CD4-positive, alpha-beta T cell treated with Interleukin-6 for 4 hours (primary cell): ENCODE data around the gene SLC44A5.
"Not testable (repeated sequence)": the region's sequence is repeated elsewhere in the genome, so short reads cannot be mapped to it uniquely, and the experiment has no call there.

ENCODE experiments used
- DNase-seq: peaks from one replicate; pipeline ENCODE4 v3.0.0-alpha.2; 2020; ENCODE audit warnings: mixed read lengths

SLC44A5 gene

DNA sequence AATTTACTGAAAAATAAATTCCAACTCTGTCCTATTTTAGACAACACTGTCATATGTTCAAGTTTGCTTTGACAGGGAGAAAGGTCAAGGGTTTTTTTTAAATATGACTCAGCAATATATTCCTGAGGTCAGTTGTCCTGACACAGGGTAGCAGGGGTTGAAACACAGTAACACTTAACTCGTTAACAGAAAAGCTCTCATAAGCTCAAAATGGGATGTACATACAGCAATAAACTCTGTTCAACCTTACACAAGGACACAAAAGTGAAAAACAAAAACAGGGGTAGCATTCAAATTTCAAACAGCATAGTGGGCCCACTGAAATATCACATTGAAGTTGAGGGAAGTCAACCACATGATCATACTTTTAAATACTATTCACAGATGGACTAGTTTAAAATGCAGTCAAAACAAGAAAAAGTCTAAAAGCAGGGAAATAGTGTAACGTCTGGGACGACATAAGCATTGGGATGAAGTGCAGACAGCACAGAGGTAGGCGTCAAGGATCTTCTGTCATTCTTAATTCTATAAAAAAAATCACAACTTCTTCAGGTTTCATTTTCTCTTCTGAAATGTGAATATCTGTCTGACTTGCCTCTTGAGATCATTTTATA is 89.9 kb downstream of the SLC44A5 start:
- no peak for DNase-seq

DNA sequence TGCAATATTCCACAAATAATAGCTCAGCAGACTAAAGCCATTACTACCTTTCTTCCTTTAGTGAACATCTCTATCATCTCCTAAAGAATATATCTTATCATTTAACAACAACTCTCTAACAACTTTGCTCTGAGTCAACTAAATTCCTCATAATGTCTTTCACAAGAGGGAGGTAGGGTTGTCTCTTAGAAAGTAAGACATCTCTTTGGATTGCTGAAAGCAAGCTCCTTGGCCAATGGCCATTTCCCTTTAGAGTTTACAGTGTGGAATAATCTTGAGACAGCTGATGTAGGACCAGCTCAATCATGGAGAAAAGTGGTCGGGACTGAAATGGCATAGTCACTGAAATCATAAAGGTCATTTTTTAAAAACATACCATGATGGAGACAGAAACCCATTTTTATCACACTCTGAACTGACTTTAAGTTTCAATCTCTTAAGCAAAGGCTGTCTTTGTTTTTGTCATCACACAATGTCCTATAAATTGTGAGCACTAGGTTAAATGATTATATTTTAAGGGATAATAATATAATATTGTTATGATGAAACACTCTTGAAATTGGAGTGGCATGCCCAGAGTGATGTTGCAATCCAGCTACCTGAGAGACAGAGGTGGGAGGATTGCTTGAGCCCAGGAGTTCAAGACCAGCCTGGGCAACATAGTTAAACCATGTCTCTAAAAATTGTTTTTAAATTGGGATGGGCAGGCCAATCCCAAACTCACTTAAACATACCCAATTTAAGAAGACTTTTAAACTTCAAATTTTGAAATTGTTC is 91.1 kb downstream of the SLC44A5 start:
- no peak for DNase-seq

DNA sequence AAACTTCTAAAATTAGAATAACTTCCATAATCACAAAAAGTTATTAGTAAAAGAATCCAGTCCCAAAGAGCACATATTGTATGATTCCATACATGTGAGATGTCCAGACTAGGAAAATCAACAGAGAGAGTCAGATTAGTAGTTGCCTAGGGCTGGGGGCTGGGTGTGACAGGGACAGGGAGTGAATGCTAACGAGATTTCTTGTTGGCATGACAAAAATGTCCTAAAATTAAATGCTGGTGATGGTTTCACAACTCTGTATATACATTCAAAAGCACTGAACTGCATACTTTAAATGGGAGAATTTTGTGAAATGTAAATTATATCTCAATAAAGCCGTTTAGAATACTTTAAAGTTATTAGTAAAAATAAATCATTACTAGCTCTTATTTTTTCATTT is 92.2 kb downstream of the SLC44A5 start:
- no peak for DNase-seq

DNA sequence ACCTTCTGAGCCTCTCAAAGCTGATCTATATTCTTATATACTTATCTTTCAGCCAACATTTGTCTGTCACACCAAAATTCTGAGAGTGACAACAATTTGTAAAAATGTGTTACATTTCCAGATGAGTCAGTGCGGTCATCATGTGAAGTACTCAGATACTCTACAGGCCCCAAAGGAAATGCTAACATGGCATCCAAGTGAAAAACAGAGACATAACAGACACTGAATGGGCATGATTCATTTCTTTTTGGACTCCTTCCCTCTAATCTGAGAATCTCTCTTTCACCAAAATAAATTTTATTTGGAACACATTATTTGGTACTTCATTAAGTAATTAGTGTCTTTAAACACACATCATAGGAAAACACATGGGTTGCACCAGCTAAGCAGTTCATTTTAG is 96.6 kb downstream of the SLC44A5 start:
- no peak for DNase-seq

DNA sequence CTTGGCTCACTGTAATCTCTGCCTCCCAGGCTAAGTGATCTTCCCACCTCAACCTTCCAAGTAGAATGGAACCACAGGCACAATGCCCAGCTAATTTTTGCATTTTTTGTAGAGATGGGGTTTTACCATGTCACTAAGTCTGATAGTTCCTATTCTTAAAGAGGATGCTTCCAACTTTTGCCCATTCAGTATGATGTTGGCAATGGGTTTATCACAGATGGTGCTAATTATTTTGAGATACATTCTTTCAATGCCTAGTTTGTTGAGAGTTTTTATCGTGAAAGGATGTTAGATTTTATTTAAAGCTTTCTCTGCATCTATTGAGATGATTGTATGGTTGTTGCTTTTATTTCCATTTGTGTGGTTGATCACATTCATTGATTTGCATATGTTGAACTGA is 103.9 kb downstream of the SLC44A5 start:
- no peak for DNase-seq

DNA sequence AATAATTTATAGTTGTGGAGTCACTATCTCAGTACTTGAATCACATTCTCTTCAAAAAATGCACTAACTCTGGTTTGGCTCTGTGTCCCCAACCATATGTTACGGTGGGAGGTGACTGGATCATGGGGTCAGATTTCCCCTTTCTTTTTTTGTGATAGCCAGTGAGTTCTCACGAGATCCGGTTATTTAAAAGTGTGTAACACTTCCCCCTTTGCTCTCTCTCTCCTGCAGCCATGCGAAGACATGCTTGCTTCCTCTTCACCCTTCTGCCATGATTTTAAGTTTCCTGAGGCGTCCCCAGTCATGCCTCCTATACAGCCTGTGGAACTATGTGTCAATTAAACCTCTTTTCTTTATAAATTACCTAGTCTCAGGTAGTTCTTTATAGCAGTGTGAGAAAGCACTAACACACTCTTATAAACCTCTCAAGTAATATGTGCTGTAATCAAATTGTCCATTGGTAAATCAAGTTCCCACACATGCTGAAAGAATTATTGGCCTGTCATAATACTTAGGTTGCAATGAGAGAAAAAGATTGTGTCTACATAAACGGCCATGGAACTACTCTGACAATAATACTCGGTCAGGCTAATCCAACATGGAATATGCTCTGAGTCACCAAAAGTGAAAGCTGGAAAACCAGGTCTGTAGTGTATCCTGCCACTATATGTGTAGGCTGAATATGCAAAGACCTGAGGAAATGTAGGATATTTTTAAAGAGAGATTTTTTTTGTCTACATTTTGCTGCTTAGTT is 107.5 kb downstream of the SLC44A5 start:
- no peak for DNase-seq

DNA sequence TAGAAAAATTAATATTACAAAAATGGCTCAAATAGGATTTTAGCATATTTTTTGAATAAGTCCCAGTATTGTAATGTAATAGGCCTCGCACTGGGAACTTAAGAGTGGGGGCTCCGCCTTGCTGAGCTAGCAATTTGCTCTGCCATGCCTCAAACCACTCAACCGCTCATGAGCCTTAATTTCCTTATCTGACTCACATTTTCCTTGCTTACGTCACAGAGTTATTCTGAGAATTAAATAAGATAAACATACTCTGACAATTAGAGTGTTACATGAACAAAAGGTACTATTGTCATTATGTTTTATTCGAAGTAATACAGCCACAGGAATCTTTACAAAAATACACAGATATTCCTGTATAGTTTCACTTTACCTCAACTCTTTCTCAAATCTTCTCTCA is 108.1 kb downstream of the SLC44A5 start:
- no peak for DNase-seq

DNA sequence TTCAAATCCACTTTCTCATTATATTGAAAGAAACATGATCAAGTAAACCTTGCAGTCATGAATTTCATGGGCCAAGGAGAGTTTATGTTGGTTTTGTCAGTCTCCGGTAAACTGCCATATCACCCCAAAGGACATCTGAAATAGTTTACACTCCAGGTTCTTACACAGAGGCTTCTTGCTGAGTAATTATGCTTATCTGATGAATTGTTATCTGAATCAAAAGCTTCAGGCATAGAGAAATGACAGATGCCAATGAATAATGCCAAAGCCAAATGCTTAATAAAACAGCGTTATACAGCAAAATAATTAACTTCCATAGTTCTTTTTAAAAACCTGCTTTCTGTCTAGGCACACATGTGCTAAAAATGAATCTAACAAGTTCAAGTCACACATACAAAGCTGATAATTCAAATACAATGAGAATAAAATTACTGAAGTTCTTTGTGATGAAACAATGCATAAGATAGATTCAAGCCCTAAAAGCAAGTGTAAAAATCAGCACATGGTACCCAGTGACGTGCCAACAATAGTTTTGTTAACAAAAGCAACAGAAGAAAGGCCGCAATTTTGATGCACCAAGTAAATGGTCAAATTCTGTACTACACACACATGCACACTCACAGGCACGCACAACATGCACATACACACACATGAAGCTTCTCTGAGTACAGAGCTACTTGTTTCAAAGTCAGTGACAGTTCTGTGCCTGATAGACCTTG is 109.2 kb downstream of the SLC44A5 start:
- DNase-seq, result no peak

DNA sequence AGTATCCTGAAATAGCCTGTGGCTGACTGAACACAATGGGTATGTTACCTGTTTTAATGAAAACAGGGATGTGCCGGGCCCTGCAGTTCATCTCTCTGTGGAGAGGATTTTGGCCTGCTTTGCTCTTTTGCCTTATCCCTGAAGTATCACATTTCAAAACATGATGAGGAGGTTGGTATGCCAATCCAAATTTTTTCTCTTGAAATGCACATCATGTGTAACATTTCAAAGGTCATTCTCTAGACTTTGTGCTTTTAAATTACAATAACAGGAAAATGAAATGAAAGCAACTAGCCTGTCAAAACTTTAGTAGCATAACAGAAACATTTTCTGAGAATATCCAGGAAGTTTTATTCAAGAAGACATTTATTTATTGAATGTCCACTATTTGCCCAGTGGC is 118.9 kb downstream of the SLC44A5 start:
- no peak for DNase-seq

DNA sequence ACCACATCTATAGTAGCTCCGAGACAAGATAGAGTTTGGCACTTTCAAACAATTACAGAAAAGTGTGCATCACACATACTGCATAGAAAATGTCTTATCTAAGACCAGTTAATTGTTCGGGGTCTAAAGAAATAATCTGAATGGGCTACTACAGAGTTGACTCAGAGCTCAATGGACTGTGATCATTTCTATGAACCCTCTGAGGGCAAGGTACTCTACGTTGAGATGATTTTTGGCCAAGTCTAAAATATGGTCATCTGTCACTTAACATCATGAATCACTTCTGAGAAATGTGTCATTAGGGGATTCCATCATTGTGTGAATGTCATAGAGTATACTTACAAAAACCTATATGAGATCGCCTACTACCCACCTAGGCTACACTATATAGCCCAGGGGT is 123.5 kb downstream of the SLC44A5 start:
- no peak for DNase-seq

DNA sequence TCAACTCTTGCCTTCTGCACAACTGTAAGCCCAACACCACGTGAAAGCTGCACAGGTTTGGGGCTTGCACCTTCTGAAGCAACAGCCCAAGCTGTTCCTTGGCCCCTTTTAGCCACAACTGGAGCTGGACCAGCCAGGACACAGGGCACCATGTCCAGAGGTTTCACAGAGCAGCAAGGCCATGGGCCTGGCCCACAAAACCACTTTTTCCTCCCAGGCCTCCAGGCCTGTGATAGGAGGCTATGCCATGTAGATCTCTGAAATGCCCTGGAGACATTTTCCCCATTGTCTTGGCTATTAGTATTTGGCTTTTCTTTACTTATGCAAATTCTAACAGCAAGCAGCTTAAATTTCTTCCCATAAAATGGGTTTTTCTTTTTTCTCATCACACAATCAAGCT is 126.1 kb downstream of the SLC44A5 start:
- DNase-seq, result no peak

DNA sequence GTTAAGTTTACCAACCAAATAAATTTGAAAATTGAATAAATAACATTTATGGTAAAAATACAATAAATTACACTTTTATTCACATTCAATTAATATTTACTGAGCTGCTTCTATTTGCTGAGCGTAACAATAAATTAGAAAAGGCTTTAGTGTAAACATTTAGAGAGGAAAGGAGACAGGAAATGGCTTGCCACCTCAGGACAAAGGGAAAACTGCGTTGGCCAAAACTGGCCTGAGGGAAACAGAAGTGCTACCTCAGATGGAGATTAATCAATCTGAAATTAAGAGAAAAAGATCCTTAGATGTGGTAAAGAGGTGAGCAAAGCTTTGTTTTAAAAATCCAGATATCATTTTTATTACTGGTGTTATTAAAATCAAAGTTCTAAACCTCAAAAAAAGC is 128.0 kb downstream of the SLC44A5 start:
- no peak for DNase-seq

DNA sequence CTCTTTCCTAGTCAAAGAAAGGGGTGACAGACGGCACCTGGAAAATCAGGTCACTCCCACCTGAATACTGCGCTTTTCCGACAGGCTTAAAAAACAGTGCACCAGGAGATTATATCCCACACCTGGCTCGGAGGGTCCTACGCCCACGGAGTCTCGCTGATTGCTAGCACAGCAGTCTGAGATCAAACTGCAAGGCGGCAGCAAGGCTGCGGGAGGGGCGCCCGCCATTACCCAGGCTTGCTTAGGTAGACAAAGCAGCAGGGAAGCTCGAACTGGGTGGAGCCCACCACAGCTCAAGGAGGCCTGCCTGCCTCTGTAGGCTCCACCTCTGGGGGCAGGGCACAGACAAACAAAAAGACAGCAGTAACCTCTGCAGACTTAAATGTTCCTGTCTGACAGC is 134.4 kb downstream of the SLC44A5 start:
- not testable (repeated sequence) for DNase-seq

DNA sequence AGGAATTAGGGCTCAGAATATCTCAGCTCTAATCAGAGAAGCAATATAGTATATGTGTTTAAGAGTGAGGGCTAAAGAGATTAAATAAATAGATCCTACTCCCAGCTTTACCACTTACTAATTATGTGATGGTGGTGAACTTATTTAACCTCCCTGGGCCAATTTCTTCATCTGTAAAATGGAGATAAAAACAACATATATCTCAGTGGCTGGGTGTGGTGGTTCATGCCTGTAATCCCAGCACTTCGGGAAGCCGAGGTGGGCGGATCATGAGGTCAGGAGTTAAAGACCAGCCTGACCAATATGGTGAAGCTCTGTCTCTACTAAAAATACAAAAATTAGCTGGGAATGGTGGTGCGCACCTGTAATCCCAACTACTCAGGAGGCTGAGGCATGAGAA is 135.2 kb downstream of the SLC44A5 start:
- DNase-seq, result no peak

DNA sequence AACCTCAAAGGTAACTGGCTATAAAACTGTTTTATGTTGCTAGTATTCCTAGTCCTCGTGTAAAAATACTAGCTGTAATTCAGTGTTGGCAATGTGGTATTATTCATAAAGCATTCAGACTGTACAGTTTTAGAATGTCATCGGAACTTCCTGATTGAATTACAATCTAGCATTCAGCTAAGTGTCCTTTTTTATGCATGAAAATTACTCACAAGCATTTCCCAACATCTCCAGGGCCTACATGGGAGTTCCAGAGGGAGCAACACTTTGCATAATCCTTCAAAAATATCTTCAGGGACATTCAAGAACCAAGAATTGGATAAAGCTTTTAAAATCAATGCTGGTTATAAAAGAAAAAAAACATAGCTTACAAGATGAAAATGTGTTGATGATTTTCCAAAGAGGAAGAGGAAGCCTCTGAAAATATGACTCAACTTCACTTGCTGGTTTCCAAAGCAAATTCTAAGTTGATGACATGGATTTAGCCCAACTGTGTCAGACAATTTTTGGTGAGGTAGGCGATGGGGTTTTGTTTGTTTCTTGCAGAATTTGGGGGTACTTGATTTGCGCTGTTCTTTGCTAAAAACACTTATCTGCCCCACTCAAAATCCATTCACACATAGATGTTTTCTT is 137.8 kb downstream of the SLC44A5 start:
- DNase-seq, result no peak

DNA sequence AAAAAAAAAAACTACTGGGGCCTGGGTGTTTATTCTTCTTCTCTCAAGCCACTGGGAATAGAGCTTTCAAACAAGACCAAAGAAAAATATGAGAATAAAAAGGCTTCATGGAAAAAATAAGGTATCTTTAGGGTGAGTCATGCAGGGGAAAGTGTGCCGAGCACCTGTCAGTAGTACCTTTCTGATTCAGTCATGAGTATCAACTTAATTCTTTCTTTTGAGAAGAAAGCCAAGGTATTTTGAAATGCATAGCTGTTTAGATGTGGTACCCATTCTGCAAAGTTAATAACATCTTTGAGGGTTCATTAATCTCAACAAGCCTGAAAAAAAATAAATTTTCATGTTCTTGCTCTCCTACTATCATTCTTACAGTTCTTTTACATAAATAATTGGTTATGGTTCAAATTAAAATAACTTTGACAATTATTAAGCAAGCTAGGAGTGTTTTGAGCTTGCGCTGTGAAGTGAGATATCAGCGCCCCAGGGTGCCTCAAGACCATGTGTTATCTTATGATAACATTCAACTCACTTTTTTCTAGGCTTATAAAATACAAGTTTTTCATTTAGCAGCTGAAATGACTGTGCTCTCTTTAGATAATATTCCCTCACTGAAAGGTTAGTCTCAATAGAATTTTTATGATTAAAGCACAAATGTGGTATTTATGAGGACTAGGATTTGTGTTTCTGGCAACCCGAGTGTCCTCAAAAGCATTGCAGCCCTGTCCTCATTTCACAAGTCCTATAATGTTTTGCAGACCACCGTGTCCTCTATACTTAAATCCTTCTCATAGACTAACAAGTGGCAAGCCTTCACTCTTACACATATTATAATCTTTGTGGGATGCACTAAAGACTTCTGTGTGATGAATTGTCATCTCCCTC is 138.6 kb downstream of the SLC44A5 start:
- DNase-seq, result no peak

DNA sequence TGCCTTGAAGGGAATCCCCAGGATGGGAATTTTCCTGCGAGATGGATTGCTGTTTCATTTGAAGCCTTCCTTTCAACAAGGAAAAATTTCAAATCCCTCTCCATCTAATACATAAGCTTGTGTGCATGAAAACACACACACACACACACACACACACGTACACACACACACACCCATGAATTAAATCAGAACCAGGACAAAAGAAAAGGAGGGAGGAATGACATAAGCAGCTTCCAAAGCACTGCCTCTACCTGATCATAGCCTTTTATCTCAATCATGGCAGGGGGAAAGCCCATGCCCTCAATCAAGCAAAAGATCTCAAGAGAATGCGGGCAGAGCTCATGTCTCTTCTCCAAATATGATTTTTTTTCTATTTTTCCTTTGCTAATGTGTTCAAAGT is 139.7 kb downstream of the SLC44A5 start:
- no peak for DNase-seq

DNA sequence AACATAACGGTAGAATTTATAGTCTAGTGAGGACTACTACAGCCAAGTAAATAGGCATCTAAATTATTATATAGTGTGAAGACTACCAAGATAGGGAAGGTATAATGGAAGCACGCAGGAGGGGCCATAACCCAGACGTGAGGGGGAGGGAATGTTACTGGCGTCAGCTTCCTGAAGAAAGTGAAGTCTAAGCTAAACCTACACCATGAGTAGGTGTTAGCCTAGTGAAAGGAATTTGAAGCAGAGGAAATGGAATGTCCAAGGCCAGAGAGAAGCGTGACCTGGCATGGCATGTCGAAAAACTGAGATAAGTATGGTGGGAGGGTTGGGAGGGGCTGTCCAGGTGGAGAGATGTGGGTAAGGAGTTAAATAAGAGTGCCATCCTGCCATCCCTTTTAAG is 140.5 kb downstream of the SLC44A5 start:
- DNase-seq, result no peak

DNA sequence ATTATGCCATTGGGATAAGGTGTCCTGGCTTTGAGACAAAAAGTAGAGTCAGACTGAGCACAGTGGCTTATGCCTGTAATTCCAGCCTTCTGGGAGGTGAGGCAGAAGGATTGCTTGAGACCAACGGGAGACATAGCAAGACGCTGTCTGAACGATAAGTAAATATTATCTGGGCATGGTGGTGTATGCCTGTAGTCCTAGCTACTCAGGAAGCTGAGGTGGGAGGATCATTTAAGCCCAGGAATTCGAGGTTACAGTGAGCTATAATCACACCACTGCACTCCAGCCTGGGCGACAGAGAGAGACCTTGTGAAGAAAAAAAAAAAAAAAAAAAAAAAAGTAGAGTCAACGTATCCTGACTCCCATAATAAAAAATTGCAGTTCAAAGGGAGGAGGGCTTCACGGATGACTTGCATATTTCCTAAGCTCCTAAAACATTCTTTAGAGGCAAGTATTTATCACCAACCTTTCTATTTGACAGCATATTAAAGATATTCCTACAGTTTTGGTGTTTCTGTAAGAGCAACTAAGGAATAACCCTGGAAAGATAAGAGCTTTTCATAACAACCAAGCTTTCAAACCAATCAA is 141.2 kb downstream of the SLC44A5 start:
- no peak for DNase-seq

DNA sequence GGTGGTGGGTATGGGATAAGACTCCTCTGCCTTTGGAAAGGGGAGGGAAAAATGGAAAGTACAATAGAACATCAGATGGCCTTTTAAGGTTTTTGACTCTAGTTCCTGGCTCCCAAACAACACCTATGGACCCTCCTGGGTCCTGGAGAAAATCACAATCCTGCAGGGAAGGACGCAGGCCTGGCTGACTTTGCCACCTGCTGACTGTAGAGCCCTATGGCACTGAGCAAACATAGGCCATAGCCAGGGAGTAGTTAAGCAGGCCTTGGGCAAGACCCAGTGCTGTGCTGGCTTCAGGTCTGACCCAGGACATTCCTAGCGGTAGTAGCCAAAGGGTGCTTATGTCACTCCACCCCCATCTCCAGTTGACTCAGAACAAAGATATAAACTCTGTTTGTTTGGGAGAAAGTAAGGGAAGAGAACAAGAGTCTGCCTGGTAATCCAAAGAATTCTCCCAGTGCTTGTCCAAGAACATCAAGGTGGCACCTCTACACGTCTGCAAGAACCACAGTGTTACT is 149.0 kb downstream of the SLC44A5 start:
- no peak for DNase-seq

DNA sequence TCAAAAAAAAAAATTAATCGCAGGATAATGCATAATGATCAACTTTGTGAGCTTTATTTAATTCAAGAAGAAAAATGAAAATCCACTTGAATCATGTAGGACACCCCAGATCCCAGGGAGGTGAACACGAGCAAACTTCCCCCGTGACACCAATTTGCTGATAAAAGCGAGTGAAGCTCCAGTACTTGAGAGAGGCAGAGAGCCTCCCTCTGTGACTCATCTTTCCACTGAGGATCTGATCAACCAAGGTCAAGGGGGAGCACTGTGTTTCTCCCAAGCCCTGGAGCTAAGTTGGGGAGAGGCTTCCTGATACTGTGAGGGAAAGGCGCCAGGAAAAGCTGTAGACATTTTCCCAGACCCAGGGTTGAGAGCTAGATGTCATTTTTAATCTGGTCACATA is 160.9 kb downstream of the SLC44A5 start:
- DNase-seq, result no peak
